Transverse colon (tissue), 4 donors: ENCODE data around the gene ETNK2. TPM values are rescaled to one million over a fixed set of nuclear protein-coding genes. Genes with fewer than 3 reads are reported as not detected.

ENCODE experiments used
- DNase-seq: peaks from one replicate; pipeline ENCODE4 v3.0.0-alpha.2; 2019
- H3K27ac ChIP-seq, 4 donors: fragments of 200-600 bp; sonication (generic); 2 replicates each; pipeline ENCODE4 v1.5.1; 2016 to 2018; ENCODE audit warnings: inconsistent platforms in 4 of 4
- H3K27me3 ChIP-seq: fragments of 200-600 bp; sonication (generic); 2 replicates; pipeline ENCODE4 v1.5.1; 2017; ENCODE audit warnings: inconsistent platforms
- H3K36me3 ChIP-seq, 4 donors: fragments of 200-600 bp; sonication (generic); 2 replicates each; pipeline ENCODE4 v1.5.1; 2017 to 2019; ENCODE audit warnings: inconsistent platforms in 4 of 4
- H3K4me1 ChIP-seq, 4 donors: fragments of 200-600 bp; sonication (generic); 2 replicates each; pipeline ENCODE4 v1.5.1; 2017 to 2020; ENCODE audit warnings: inconsistent platforms in 4 of 4
- H3K4me3 ChIP-seq, 4 donors: fragments of 200-600 bp; sonication (generic); 1 replicate in 1 of 4; 2 replicates in 3 of 4; pipeline versions ENCODE4 v1.5.1 to v1.6.1; 2017 to 2019; ENCODE audit warnings: inconsistent platforms in 4 of 4
- H3K9me3 ChIP-seq, 2 donors: fragments of 200-600 bp; sonication (generic); 2 replicates each; pipeline ENCODE4 v1.5.1; 2017 to 2019; ENCODE audit warnings: inconsistent platforms in 2 of 2
- CTCF ChIP-seq, 5 experiments: fragments of 200-600 bp in 3 of 5; fragments of 450-650 bp in 2 of 5; sonication (generic) in 3 of 5; IDR thresholded peaks; 1 replicate in 2 of 5; 2 replicates in 3 of 5; pipeline ENCODE4 v1.5.1; 2016 to 2017; ENCODE audit warnings: antibody characterized with exemption in 5 of 5, inconsistent platforms in 3 of 5, mild to moderate bottlenecking in 2 of 5, moderate library complexity in 1 of 5
- EP300 ChIP-seq: sonication (generic); formaldehyde crosslinking; IDR thresholded peaks from one replicate; pipeline ENCODE4 v1.6.1; 2017; ENCODE audit warnings: antibody characterized with exemption, low read depth
- POLR2A ChIP-seq: fragments of 450-650 bp; IDR thresholded peaks from one replicate; pipeline ENCODE4 v1.6.1; 2016; ENCODE audit warnings: antibody characterized with exemption, mild to moderate bottlenecking, moderate library complexity
- POLR2AphosphoS5 ChIP-seq, 3 donors: sonication (generic); formaldehyde crosslinking; IDR thresholded peaks; one replicate each; pipeline ENCODE4 v1.6.1; 2016; ENCODE audit warnings: antibody characterized with exemption in 3 of 3
- WGBS, 2 donors: methylation state at CpG; one replicate each; pipeline ENCODE4 v1.1.5; 2018; ENCODE audit warnings: low coverage in 1 of 2; 5-methylcytosine and 5-hydroxymethylcytosine counted together
- in situ Hi-C, 4 donors: fragments of 200-750 bp; cut with MboI; loops; one replicate each; pipeline versions ENCODE4 v1.15.0 to v1.15.1; 2017; ENCODE audit warnings: low sequenced_read_pairs in 3 of 4, low pct_ligation_motif_present in 1 of 4, low pct_unique_long_range_greater_than_20kb in 1 of 4
- intact Hi-C: fragments of 100-400 bp; cut with DNase I; formaldehyde crosslinking; loops from one replicate; pipeline ENCODE4 v1.15.1; 2023; ENCODE audit warnings: low total_unique reads
- total RNA-seq, 4 donors: library from RNA; depleted of rRNA; stranded (reverse); fragments of >200 nt; gene quantifications; one replicate each; pipeline ENCODE4 v1.1.0, GENCODE V29; 2016

The ETNK2 gene
- total RNA-seq, 4 donors from 2014 or later, result 1.9 to 3.7 (median 3.3) TPM; not detected in 1

GRCh38 chr1:204174958-204175357 is 23.1 kb upstream of the ETNK2 start:
- Histone ChIP-seq H3K36me3 (no peaks in the 10 kb centered on the region), H3K27me3 (peaks cover 10% of the 10 kb centered on the region), H3K4me1 (no peaks in the 10 kb centered on the region), H3K9me3 (peaks cover 0 to 5% of the 10 kb centered on the region in 2 donors), H3K4me3 (no peak overlapping the region), H3K27ac (no peak overlapping the region)
- intact Hi-C loops (no loop called here), in situ Hi-C loops (no loop called here)
- TF ChIP-seq POLR2A (no peak), CTCF (IDR thresholded peaks at IDR 0.05) (no peak), POLR2AphosphoS5 (IDR thresholded peaks at IDR 0.05) (no peak), EP300 (no peak)
- DNase-seq, result no peak
- 56 to 70% methylated on average over 3 of the region's 3 CpGs for WGBS, 2 donors

GRCh38 chr1:204172404-204173029 is 20.7 kb upstream of the ETNK2 start:
- Histone ChIP-seq H3K9me3 (peaks cover 5 to 6% of the 10 kb centered on the region in 2 donors), H3K27me3 (peaks cover 10% of the 10 kb centered on the region), H3K27ac (no peak overlapping the region), H3K36me3 (no peaks in the 10 kb centered on the region), H3K4me1 (no peaks in the 10 kb centered on the region), H3K4me3 (no peak overlapping the region)
- WGBS, 2 donors, result 80 to 87% methylated on average over 1 to 2 of the region's 2 CpGs
- no peak for DNase-seq
- intact Hi-C loops (no loop called here), in situ Hi-C loops (no loop called here)
- no peak for TF ChIP-seq CTCF (IDR thresholded peaks at IDR 0.05)
- TF ChIP-seq POLR2A, result no peak
- no peak for TF ChIP-seq EP300
- no peak for TF ChIP-seq POLR2AphosphoS5 (IDR thresholded peaks at IDR 0.05)

- in situ Hi-C loops, result no loop called here
- no peaks in the 10 kb centered on the region for H3K4me1 ChIP-seq
- H3K9me3 ChIP-seq, result peaks cover 5 to 6% of the 10 kb centered on the region in 2 donors
- H3K4me3 ChIP-seq, result no peak overlapping the region
- 54 to 57% methylated on average over 4 of the region's 4 CpGs for WGBS, 2 donors
- intact Hi-C loops, result no loop called here
- H3K27ac ChIP-seq, result no peak overlapping the region
- H3K27me3 ChIP-seq, result peaks cover 10% of the 10 kb centered on the region
- no peak for TF ChIP-seq CTCF (IDR thresholded peaks at IDR 0.05)
- TF ChIP-seq POLR2AphosphoS5 (IDR thresholded peaks at IDR 0.05), result no peak
- TF ChIP-seq EP300, result no peak
- no peak for TF ChIP-seq POLR2A
- DNase-seq, result no peak
- no peaks in the 10 kb centered on the region for H3K36me3 ChIP-seq
Measured at GRCh38 chr1:204171751-204172178, 19.9 kb upstream of the ETNK2 start.

GRCh38 chr1:204170494-204171155 is 18.8 kb upstream of the ETNK2 start:
- TF ChIP-seq EP300 (no peak), POLR2A (no peak), POLR2AphosphoS5 (IDR thresholded peaks at IDR 0.05) (no peak), CTCF (IDR thresholded peaks at IDR 0.05) (no peak)
- Histone ChIP-seq H3K9me3 (peaks cover 5 to 6% of the 10 kb centered on the region in 2 donors), H3K27ac (no peak overlapping the region), H3K4me3 (no peak overlapping the region), H3K4me1 (no peaks in the 10 kb centered on the region), H3K36me3 (no peaks in the 10 kb centered on the region), H3K27me3 (peaks cover 10% of the 10 kb centered on the region)
- in situ Hi-C loops, result no loop called here
- WGBS, 2 donors, result 93% methylated on average over 3 of the region's 3 CpGs; no CpG with 5 or more reads in 1 of the 2 donors
- no peak for DNase-seq
- intact Hi-C loops, result no loop called here
